ENCODE data around the gene TNFSF4. TPM values are rescaled to one million over a fixed set of nuclear protein-coding genes. Genes with fewer than 3 reads are reported as not detected.

The TNFSF4 gene
- total and polyA plus RNA-seq, 2 experiments from 2014 or later = 1.4 to 2.7 TPM

- no peaks in the 10 kb centered on the region for H3K27me3 ChIP-seq
- H3K9me3 ChIP-seq (ENCODE audit: low read depth) = no peaks in the 10 kb centered on the region
- no peak overlapping the region for H3K4me3 ChIP-seq
- TF ChIP-seq CTCF (IDR thresholded peaks at IDR 0.05; ENCODE audit: low read depth, low read length) = no peak
- H3K36me3 ChIP-seq = no peaks in the 10 kb centered on the region
- H3K4me1 ChIP-seq (ENCODE audit: low read depth) = no peaks in the 10 kb centered on the region
- no peak overlapping the region for H3K27ac ChIP-seq
- no peak for DNase-seq (ENCODE audit: low read depth in 1 of 2, low spot score in 1 of 2)
These were observed 38.8 kb upstream of the TNFSF4 start for GRCh38 chr1:173245892-173246291.

- Histone ChIP-seq H3K4me3 (no peak overlapping the region), H3K4me1 (ENCODE audit: low read depth) (no peaks in the 10 kb centered on the region), H3K27ac (no peak overlapping the region), H3K27me3 (no peaks in the 10 kb centered on the region), H3K9me3 (ENCODE audit: low read depth) (no peaks in the 10 kb centered on the region), H3K36me3 (no peaks in the 10 kb centered on the region)
- no peak for DNase-seq (ENCODE audit: low read depth in 1 of 2, low spot score in 1 of 2)
- no peak for TF ChIP-seq CTCF (IDR thresholded peaks at IDR 0.05; ENCODE audit: low read depth, low read length)
These were observed 36.2 kb upstream of the TNFSF4 start for GRCh38 chr1:173243300-173243699.

- no peaks in the 10 kb centered on the region for H3K27me3 ChIP-seq
- H3K4me3 ChIP-seq = no peak overlapping the region
- no peak for TF ChIP-seq CTCF (IDR thresholded peaks at IDR 0.05; ENCODE audit: low read depth, low read length)
- no peaks in the 10 kb centered on the region for H3K4me1 ChIP-seq (ENCODE audit: low read depth)
- H3K27ac ChIP-seq = no peak overlapping the region
- no peak for DNase-seq (ENCODE audit: low read depth in 1 of 2, low spot score in 1 of 2)
- no peaks in the 10 kb centered on the region for H3K36me3 ChIP-seq
- H3K9me3 ChIP-seq (ENCODE audit: low read depth) = no peaks in the 10 kb centered on the region
These were observed 34.6 kb upstream of the TNFSF4 start for GRCh38 chr1:173241528-173242347.

- H3K36me3 ChIP-seq = no peaks in the 10 kb centered on the region
- no peak for TF ChIP-seq CTCF (IDR thresholded peaks at IDR 0.05; ENCODE audit: low read depth, low read length)
- DNase-seq (ENCODE audit: low read depth in 1 of 2, low spot score in 1 of 2) = no peak
- H3K4me3 ChIP-seq = no peak overlapping the region
- H3K4me1 ChIP-seq (ENCODE audit: low read depth) = no peaks in the 10 kb centered on the region
- H3K9me3 ChIP-seq (ENCODE audit: low read depth) = no peaks in the 10 kb centered on the region
- no peaks in the 10 kb centered on the region for H3K27me3 ChIP-seq
- no peak overlapping the region for H3K27ac ChIP-seq
These were observed 33.5 kb upstream of the TNFSF4 start for GRCh38 chr1:173240609-173241008.

- no peaks in the 10 kb centered on the region for H3K36me3 ChIP-seq
- no peaks in the 10 kb centered on the region for H3K4me1 ChIP-seq (ENCODE audit: low read depth)
- H3K4me3 ChIP-seq = no peak overlapping the region
- no peaks in the 10 kb centered on the region for H3K9me3 ChIP-seq (ENCODE audit: low read depth)
- no peak overlapping the region for H3K27ac ChIP-seq
- DNase-seq (ENCODE audit: low read depth in 1 of 2, low spot score in 1 of 2) = no peak
- no peak for TF ChIP-seq CTCF (IDR thresholded peaks at IDR 0.05; ENCODE audit: low read depth, low read length)
- H3K27me3 ChIP-seq = no peaks in the 10 kb centered on the region
These were observed 31.9 kb upstream of the TNFSF4 start for GRCh38 chr1:173239058-173239457.

Measured in cardiac muscle cell (in vitro differentiated cells and primary cell).